Left ventricle myocardium superior (tissue), 1 donor: ENCODE data around the gene ARHGAP25. TPM values are rescaled to one million over a fixed set of nuclear protein-coding genes. Genes with fewer than 3 reads are reported as not detected.
A peak's percentile ranks its signal among the peaks of the same experiment; 100 is the strongest.

ENCODE experiments used
- ATAC-seq: fragments of 200-7000 bp; cut with Tn5 transposase; one replicate; pipeline ENCODE4 v1.9.1; 2020; ENCODE audit warnings: mild to moderate bottlenecking, moderate library complexity
- DNase-seq: peaks from one replicate; pipeline ENCODE4 v3.0.0-alpha.2; 2020
- intact Hi-C: fragments of 100-400 bp; cut with micrococcal nuclease; formaldehyde crosslinking; loops from one replicate; pipeline ENCODE4 v1.11.0; 2022
- total RNA-seq: library from RNA; stranded (reverse); fragmentation: NEBNext Ultra II Directional; extraction: Animal tissue kit (Norgen Biotek cat#: 25700); gene quantifications from one replicate; pipeline ENCODE4 v1.2.1, GENCODE V29; 2021
- donor health status: DM: no; HTN: yes; CAD: no; lungs with severe emphysema.

The ARHGAP25 gene
- total RNA-seq, 1 donor from 2014 or later = 5.4 TPM

- DNase-seq (peak; percentile 48), ATAC-seq (peak; percentile 55)
- intact Hi-C loops = no loop called here
Measured at GRCh38 chr2:68715353-68716041, 19.1 kb upstream of the ARHGAP25 start.

- intact Hi-C loops = no loop called here
- ATAC-seq (no peak), DNase-seq (no peak)
Measured at GRCh38 chr2:68716604-68717304, 17.9 kb upstream of the ARHGAP25 start.

GRCh38 chr2:68717305-68717661 lies 17.3 kb upstream of the ARHGAP25 start:
- ATAC-seq (no peak), DNase-seq (no peak)
- intact Hi-C loops = no loop called here

- intact Hi-C loops = no loop called here
- ATAC-seq (no peak), DNase-seq (no peak)
Measured at GRCh38 chr2:68719912-68720311, 14.7 kb upstream of the ARHGAP25 start.

GRCh38 chr2:68720665-68721064 lies 13.9 kb upstream of the ARHGAP25 start:
- ATAC-seq (no peak), DNase-seq (no peak)
- intact Hi-C loops = no loop called here

GRCh38 chr2:68721482-68722101 lies 13.0 kb upstream of the ARHGAP25 start:
- DNase-seq = no peak
- intact Hi-C loops = no loop called here
- no peak for ATAC-seq

GRCh38 chr2:68722712-68723111 lies 11.9 kb upstream of the ARHGAP25 start:
- DNase-seq = no peak
- ATAC-seq = no peak
- intact Hi-C loops = no loop called here

- ATAC-seq (no peak), DNase-seq (no peak)
- intact Hi-C loops = no loop called here
Measured at GRCh38 chr2:68723181-68723580, 11.4 kb upstream of the ARHGAP25 start.

GRCh38 chr2:68726100-68726499 lies 8.5 kb upstream of the ARHGAP25 start:
- ATAC-seq (no peak), DNase-seq (no peak)
- intact Hi-C loops = no loop called here

- DNase-seq (peak; percentile 29), ATAC-seq (no peak)
- intact Hi-C loops = no loop called here
Measured at GRCh38 chr2:68726608-68727367, 7.8 kb upstream of the ARHGAP25 start.

GRCh38 chr2:68727683-68728375 lies 6.8 kb upstream of the ARHGAP25 start:
- ATAC-seq (no peak), DNase-seq (no peak)
- intact Hi-C loops = no loop called here

- intact Hi-C loops = no loop called here
- no peak for DNase-seq
- ATAC-seq = no peak
Measured at GRCh38 chr2:68730828-68731227, 3.8 kb upstream of the ARHGAP25 start.

GRCh38 chr2:68732036-68732932 lies 2.3 kb upstream of the ARHGAP25 start:
- ATAC-seq = peak; percentile 55
- intact Hi-C loops = no loop called here

GRCh38 chr2:68733365-68733764 lies 1.2 kb upstream of the ARHGAP25 start:
- ATAC-seq = no peak
- intact Hi-C loops = no loop called here
- no peak for DNase-seq

More at GRCh38 chr2:68732036-68732932, 2.3 kb upstream of the ARHGAP25 start:
- DNase-seq = no peak

GRCh38 chr2:68734176-68734575 lies 435 bp upstream of the ARHGAP25 start:
- intact Hi-C loops = no loop called here
- ATAC-seq = no peak
- DNase-seq = no peak

- intact Hi-C loops = no loop called here
- no peak for ATAC-seq
- no peak for DNase-seq
Measured at GRCh38 chr2:68736086-68736485, 1.5 kb downstream of the ARHGAP25 start.

GRCh38 chr2:68737711-68738110 lies 3.1 kb downstream of the ARHGAP25 start:
- intact Hi-C loops = no loop called here
- no peak for DNase-seq
- ATAC-seq = peak; percentile 40

- DNase-seq (no peak), ATAC-seq (no peak)
- intact Hi-C loops = no loop called here
Measured at GRCh38 chr2:68738906-68739594, 4.4 kb downstream of the ARHGAP25 start.
